ENCODE measurements around the gene MEGF8. TPM values are rescaled to one million over a fixed set of nuclear protein-coding genes. Genes with fewer than 3 reads are reported as not detected.

The MEGF8 gene
- total RNA-seq, 1 donor from 2014 or later: 75.7 TPM

GRCh38 chr19:42309686-42310085 is 15.7 kb upstream of the MEGF8 start:
- no peak overlapping the region for H3K4me3 Mint-ChIP-seq (ENCODE audit: unreplicated experiment)
- TF ChIP-seq CTCF (IDR thresholded peaks at IDR 0.05): no peak
- DNase-seq (ENCODE audit: extremely low spot score, unreplicated experiment): no peak
- H3K9me3 Mint-ChIP-seq (ENCODE audit: unreplicated experiment): no peaks in the 10 kb centered on the region
- H3K27me3 Mint-ChIP-seq (ENCODE audit: unreplicated experiment): peaks cover 13% of the 10 kb centered on the region
- peaks cover 8% of the 10 kb centered on the region for H3K4me1 Mint-ChIP-seq (ENCODE audit: unreplicated experiment)
- H3K27ac Mint-ChIP-seq (ENCODE audit: unreplicated experiment): no peak overlapping the region
- no peaks in the 10 kb centered on the region for H3K36me3 Mint-ChIP-seq (ENCODE audit: unreplicated experiment)

GRCh38 chr19:42311657-42312056 is 13.8 kb upstream of the MEGF8 start:
- no peak for DNase-seq (ENCODE audit: extremely low spot score, unreplicated experiment)
- H3K27me3 Mint-ChIP-seq (ENCODE audit: unreplicated experiment): peaks cover 13% of the 10 kb centered on the region
- peaks cover 8% of the 10 kb centered on the region for H3K4me1 Mint-ChIP-seq (ENCODE audit: unreplicated experiment)
- no peaks in the 10 kb centered on the region for H3K9me3 Mint-ChIP-seq (ENCODE audit: unreplicated experiment)
- no peak overlapping the region for H3K27ac Mint-ChIP-seq (ENCODE audit: unreplicated experiment)
- no peak for TF ChIP-seq CTCF (IDR thresholded peaks at IDR 0.05)
- no peak overlapping the region for H3K4me3 Mint-ChIP-seq (ENCODE audit: unreplicated experiment)
- no peaks in the 10 kb centered on the region for H3K36me3 Mint-ChIP-seq (ENCODE audit: unreplicated experiment)

GRCh38 chr19:42312370-42312769 is 13.1 kb upstream of the MEGF8 start:
- TF ChIP-seq CTCF (IDR thresholded peaks at IDR 0.05): no peak
- H3K4me1 Mint-ChIP-seq (ENCODE audit: unreplicated experiment): peaks cover 11% of the 10 kb centered on the region
- no peaks in the 10 kb centered on the region for H3K9me3 Mint-ChIP-seq (ENCODE audit: unreplicated experiment)
- H3K4me3 Mint-ChIP-seq (ENCODE audit: unreplicated experiment): peak overlapping the region; percentile 51
- peaks cover 13% of the 10 kb centered on the region for H3K27me3 Mint-ChIP-seq (ENCODE audit: unreplicated experiment)
- no peak for DNase-seq (ENCODE audit: extremely low spot score, unreplicated experiment)
- no peaks in the 10 kb centered on the region for H3K36me3 Mint-ChIP-seq (ENCODE audit: unreplicated experiment)
- no peak overlapping the region for H3K27ac Mint-ChIP-seq (ENCODE audit: unreplicated experiment)

GRCh38 chr19:42313096-42313839 is 12.2 kb upstream of the MEGF8 start, which contains the start of gene TMEM145:
Gene TMEM145 (plus strand): TSS chr19:42313309. CDS start chr19:42313377, 68 bp downstream.
- H3K27me3 Mint-ChIP-seq (ENCODE audit: unreplicated experiment): peaks cover 13% of the 10 kb centered on the region
- no peak for DNase-seq (ENCODE audit: extremely low spot score, unreplicated experiment)

More at GRCh38 chr19:42313096-42313839, 12.2 kb upstream of the MEGF8 start, which contains the start of gene TMEM145:
- no peak within 1 kb of the TSS for H3K27ac Mint-ChIP-seq (ENCODE audit: unreplicated experiment)
- no peak for TF ChIP-seq CTCF (IDR thresholded peaks at IDR 0.05)
- peaks cover 11% of the 10 kb centered on the region for H3K4me1 Mint-ChIP-seq (ENCODE audit: unreplicated experiment)
- no peaks in the 10 kb centered on the region for H3K9me3 Mint-ChIP-seq (ENCODE audit: unreplicated experiment)
- H3K36me3 Mint-ChIP-seq (ENCODE audit: unreplicated experiment): no peaks in the 10 kb centered on the region
- peak within 1 kb of the TSS; percentile 63 for H3K4me3 Mint-ChIP-seq (ENCODE audit: unreplicated experiment)
